ENCODE measurements around the gene AP5B1. TPM values are rescaled to one million over a fixed set of nuclear protein-coding genes. Genes with fewer than 3 reads are reported as not detected.

The AP5B1 gene
- total RNA-seq, 1 experiment from 2014 or later: 9.4 TPM

DNA sequence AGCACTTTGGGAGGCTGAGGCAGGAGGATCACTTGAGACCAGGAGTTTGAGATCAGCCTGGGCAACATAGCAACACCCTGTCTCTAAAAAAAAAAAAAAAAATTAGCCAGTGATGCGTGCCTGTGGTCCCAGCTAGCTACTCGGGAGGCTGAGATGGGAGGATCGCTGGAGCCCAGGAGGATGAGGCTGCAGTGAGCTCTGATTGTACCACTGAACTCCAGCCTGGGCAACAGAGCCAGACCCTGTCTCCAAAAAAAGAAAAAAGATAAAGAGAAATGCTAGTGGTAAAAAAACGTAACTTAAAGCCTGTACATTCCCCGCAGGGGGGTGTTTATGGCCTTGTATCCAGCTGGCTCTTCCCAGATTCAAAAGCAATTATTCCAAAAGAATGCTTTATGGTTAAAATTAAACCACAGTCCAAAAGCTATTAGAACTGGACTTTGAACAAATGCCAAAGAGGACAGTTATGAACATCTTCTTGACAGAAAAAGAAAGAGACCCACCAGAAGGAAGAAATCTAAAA, 36.6 kb upstream of the AP5B1 start:
- H3K4me3 Mint-ChIP-seq: peak overlapping the region; percentile 55 to 84
- no peak overlapping the region for H3T11ph ChIP-seq (ENCODE audit: low read length)
- no peak overlapping the region for H3K27ac Mint-ChIP-seq

More for the DNA sequence above, 36.6 kb upstream of the AP5B1 start:
- Histone ChIP-seq H2BK20ac (ENCODE audit: low read depth, low read length, poor library complexity, severe bottlenecking) (no peak overlapping the region), H3K4ac (ENCODE audit: low read depth, low read length) (no peak overlapping the region), H3K4me1 (ENCODE audit: insufficient read depth, low read length) (no peaks in the 10 kb centered on the region), H2AFZ (ENCODE audit: low read length) (no peak overlapping the region), H3K14ac (ENCODE audit: insufficient read depth, low read length) (no peak overlapping the region), H3K79me2 (ENCODE audit: insufficient read depth, low read length) (no peaks in the 10 kb centered on the region), H4K8ac (replicated peaks; ENCODE audit: insufficient read length, low read depth, low read length) (no peak overlapping the region), H3K56ac (ENCODE audit: insufficient read length, low read depth, low read length) (no peak overlapping the region), H2BK120ac (ENCODE audit: low read depth, low read length, poor library complexity, severe bottlenecking) (no peak overlapping the region), H2BK5ac (ENCODE audit: insufficient read length, low read length) (no peak overlapping the region), H3K79me1 (ENCODE audit: insufficient read depth, low read depth, low read length, poor library complexity, severe bottlenecking) (no peaks in the 10 kb centered on the region), H3K4me2 (ENCODE audit: insufficient read depth, insufficient read length, low read length) (peak overlapping the region; percentile 55), H3K27me3 (ENCODE audit: insufficient read depth, low read length) (no peaks in the 10 kb centered on the region), H4K5ac (ENCODE audit: insufficient read length, low read depth, low read length) (no peak overlapping the region), H3K9me3 (ENCODE audit: control insufficient read depth, low read depth, low read length) (no peaks in the 10 kb centered on the region), H2AK5ac (ENCODE audit: insufficient read length, low read length) (no peak overlapping the region), H2BK15ac (ENCODE audit: low read depth, low read length) (no peak overlapping the region), H4K91ac (ENCODE audit: insufficient read length, low read depth, low read length) (no peak overlapping the region), H3K23me2 (ENCODE audit: insufficient read length, low read depth, low read length, poor library complexity, severe bottlenecking) (peaks cover 3% of the 10 kb centered on the region), H3K23ac (ENCODE audit: insufficient read length, low read depth, low read length) (no peak overlapping the region), H4K20me1 (ENCODE audit: control insufficient read depth, insufficient read depth, insufficient read length) (no peaks in the 10 kb centered on the region), H3K27ac (ENCODE audit: insufficient read length, low read depth, low read length) (no peak overlapping the region), H2BK12ac (ENCODE audit: insufficient read length, low read depth, low read length) (no peak overlapping the region), H3K18ac (ENCODE audit: insufficient read length, low read depth, low read length) (no peak overlapping the region), H3K9ac (ENCODE audit: extremely low read depth, insufficient read length, low read length) (no peak overlapping the region)
- Mint-ChIP-seq H3K27me3 (ENCODE audit: low read depth) (peaks cover 29% of the 10 kb centered on the region), H3K36me3 (ENCODE audit: insufficient read depth in 1 of 3, low read depth in 3 of 3) (no peaks in the 10 kb centered on the region; a peak in 1 of 7 replicates), H3K9me3 (no peaks in the 10 kb centered on the region), H3K4me1 (peaks cover 0 to 8% of the 10 kb centered on the region in 2 experiments; a peak in 1 of 4 replicates)
- DNase-seq: no peak
- WGBS (ENCODE audit: extremely low coverage, insufficient read length, low lambda C conversion rate): no CpG with 5 or more reads among the region's 5 CpGs
- TF ChIP-seq, protein P1, sequence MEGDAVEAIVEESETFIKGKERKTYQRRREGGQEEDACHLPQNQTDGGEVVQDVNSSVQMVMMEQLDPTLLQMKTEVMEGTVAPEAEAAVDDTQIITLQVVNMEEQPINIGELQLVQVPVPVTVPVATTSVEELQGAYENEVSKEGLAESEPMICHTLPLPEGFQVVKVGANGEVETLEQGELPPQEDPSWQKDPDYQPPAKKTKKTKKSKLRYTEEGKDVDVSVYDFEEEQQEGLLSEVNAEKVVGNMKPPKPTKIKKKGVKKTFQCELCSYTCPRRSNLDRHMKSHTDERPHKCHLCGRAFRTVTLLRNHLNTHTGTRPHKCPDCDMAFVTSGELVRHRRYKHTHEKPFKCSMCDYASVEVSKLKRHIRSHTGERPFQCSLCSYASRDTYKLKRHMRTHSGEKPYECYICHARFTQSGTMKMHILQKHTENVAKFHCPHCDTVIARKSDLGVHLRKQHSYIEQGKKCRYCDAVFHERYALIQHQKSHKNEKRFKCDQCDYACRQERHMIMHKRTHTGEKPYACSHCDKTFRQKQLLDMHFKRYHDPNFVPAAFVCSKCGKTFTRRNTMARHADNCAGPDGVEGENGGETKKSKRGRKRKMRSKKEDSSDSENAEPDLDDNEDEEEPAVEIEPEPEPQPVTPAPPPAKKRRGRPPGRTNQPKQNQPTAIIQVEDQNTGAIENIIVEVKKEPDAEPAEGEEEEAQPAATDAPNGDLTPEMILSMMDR (conservative IDR thresholded peaks at IDR 0.05): no peak
